Body of pancreas (tissue), 4 donors: Measurements from ENCODE around the gene ILF2. TPM values are rescaled to one million over a fixed set of nuclear protein-coding genes. Genes with fewer than 3 reads are reported as not detected.
A peak's percentile ranks its signal among the peaks of the same experiment; 100 is the strongest.

Experiments used
- ATAC-seq: fragments of 150-250 bp; one replicate; pipeline ENCODE4 v1.9.1; 2016
- DNase-seq, 4 donors: peaks; one replicate each; pipeline ENCODE4 v3.0.0-alpha.2; 2019
- H3K27ac ChIP-seq, 4 donors: fragments of 200-600 bp; sonication (generic); 1 replicate in 3 of 4; 2 replicates in 1 of 4; pipeline versions ENCODE4 v1.5.1 to v1.6.1; 2016 to 2019; ENCODE audit warnings: mild to moderate bottlenecking in 1 of 4, mixed read lengths in 1 of 4, moderate library complexity in 1 of 4
- H3K27me3 ChIP-seq, 2 donors: fragments of 200-600 bp; sonication (generic); one replicate each; pipeline ENCODE4 v1.6.0; 2016; ENCODE audit warnings: mild to moderate bottlenecking in 1 of 2
- H3K36me3 ChIP-seq, 2 donors: fragments of 200-600 bp; sonication (generic); replicated peaks in 1 of 2; 2 replicates each; pipeline ENCODE4 v1.5.1; 2016; ENCODE audit warnings: low read depth in 2 of 2; ENCODE audit not compliant: insufficient read depth in 1 of 2
- H3K4me1 ChIP-seq: fragments of 200-600 bp; sonication (generic); one replicate; pipeline ENCODE4 v1.6.0; 2016
- H3K4me3 ChIP-seq, 2 donors: fragments of 200-600 bp; sonication (generic); 1 replicate in 1 of 2; 2 replicates in 1 of 2; pipeline ENCODE4 v1.5.1; 2016 to 2019
- H3K9me3 ChIP-seq, 3 donors: fragments of 200-600 bp; sonication (generic); 1 replicate in 2 of 3; 2 replicates in 1 of 3; pipeline ENCODE4 v1.5.1; 2016
- POLR2A ChIP-seq, 3 donors: fragments of 450-650 bp; IDR thresholded peaks; one replicate each; pipeline ENCODE4 v1.6.1; 2016; ENCODE audit warnings: antibody characterized with exemption in 3 of 3, mild to moderate bottlenecking in 2 of 3
- WGBS, 2 donors: methylation state at CpG; one replicate each; pipeline ENCODE4 v1.1.5; 2017; 5-methylcytosine and 5-hydroxymethylcytosine counted together
- intact Hi-C: fragments of 100-400 bp; cut with DNase I; formaldehyde crosslinking; loops from one replicate; pipeline ENCODE4 v1.15.1; 2023
- total RNA-seq, 2 donors: library from RNA; depleted of rRNA; stranded (reverse); fragments of >200 nt; gene quantifications; one replicate each; pipeline ENCODE4 v1.1.0, GENCODE V29; 2016
- TF ChIP-seq, protein P1 (sequence below), 7 experiments: fragments of 450-650 bp in 4 of 7; fragments of 200-600 bp in 3 of 7; sonication (generic) in 3 of 7; IDR thresholded peaks; one replicate each; pipeline ENCODE4 v1.5.1; 2016 to 2019; ENCODE audit warnings: antibody characterized with exemption in 7 of 7

The ILF2 gene
- total RNA-seq, 2 donors from 2014 or later = 57.7 to 59.1 TPM

DNA sequence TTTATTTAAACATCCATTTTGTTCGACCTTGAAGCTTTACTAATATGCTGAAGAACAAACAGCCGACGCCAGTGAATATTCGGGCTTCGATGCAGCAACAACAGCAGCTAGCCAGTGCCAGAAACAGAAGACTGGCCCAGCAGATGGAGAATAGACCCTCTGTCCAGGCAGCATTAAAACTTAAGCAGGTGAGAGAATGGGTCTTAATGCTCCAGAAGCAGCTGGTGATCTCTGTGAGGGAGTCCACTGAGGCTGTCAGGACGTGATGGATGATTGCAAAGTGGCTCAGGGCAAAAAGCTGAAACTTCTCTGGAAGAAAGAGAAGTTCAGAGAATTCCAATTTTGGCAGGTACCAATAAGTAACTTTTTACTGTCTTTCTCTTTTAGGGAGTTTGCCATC is 32.5 kb downstream of the ILF2 start:
- no peak for ATAC-seq
- TF ChIP-seq POLR2A (IDR thresholded peaks at IDR 0.05) = no peak
- TF ChIP-seq, protein P1, sequence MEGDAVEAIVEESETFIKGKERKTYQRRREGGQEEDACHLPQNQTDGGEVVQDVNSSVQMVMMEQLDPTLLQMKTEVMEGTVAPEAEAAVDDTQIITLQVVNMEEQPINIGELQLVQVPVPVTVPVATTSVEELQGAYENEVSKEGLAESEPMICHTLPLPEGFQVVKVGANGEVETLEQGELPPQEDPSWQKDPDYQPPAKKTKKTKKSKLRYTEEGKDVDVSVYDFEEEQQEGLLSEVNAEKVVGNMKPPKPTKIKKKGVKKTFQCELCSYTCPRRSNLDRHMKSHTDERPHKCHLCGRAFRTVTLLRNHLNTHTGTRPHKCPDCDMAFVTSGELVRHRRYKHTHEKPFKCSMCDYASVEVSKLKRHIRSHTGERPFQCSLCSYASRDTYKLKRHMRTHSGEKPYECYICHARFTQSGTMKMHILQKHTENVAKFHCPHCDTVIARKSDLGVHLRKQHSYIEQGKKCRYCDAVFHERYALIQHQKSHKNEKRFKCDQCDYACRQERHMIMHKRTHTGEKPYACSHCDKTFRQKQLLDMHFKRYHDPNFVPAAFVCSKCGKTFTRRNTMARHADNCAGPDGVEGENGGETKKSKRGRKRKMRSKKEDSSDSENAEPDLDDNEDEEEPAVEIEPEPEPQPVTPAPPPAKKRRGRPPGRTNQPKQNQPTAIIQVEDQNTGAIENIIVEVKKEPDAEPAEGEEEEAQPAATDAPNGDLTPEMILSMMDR (IDR thresholded peaks at IDR 0.05) = no peak
- H3K9me3 ChIP-seq = no peaks in the 10 kb centered on the region
- intact Hi-C loops = no loop called here
- no peaks in the 10 kb centered on the region for H3K27me3 ChIP-seq
- WGBS, 2 donors = 25 to 29% methylated on average over 6 of the region's 6 CpGs
- peaks cover 9 to 28% of the 10 kb centered on the region in 2 donors for H3K36me3 ChIP-seq
- H3K4me1 ChIP-seq = peaks cover 82% of the 10 kb centered on the region
- peak overlapping the region; percentile 6 to 100 (median 58) for H3K27ac ChIP-seq
- H3K4me3 ChIP-seq = no peak overlapping the region
- DNase-seq = peak in 1 of 4 donors; percentile 35

DNA sequence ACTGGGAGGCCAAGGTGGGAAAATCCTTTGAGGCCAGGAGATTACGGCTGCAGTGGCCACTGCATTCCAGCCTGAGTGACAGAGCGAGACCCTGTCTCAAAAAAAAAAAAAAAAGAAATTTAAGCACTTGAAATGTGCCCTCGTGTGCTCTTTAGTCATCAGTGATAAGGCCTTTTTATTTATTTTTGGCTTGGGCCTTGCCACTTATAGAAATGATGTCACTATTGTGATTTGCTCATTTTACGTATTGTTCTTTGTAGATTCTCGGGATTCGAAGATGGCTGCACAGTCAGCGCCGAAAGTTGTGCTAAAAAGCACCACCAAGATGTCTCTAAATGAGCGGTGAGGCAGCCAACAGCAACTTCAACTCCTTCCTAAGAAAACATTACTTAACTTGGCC is 34.5 kb downstream of the ILF2 start:
- ATAC-seq = no peak
- Histone ChIP-seq H3K27me3 (no peaks in the 10 kb centered on the region), H3K27ac (peak overlapping the region in 3 of 4 donors; percentile 99 to 100 (median 100)), H3K9me3 (no peaks in the 10 kb centered on the region), H3K4me1 (peaks cover 69% of the 10 kb centered on the region), H3K36me3 (peaks cover 9 to 14% of the 10 kb centered on the region in 2 donors), H3K4me3 (no peak overlapping the region)
- TF ChIP-seq, protein P1 (IDR thresholded peaks at IDR 0.05) = no peak
- no peak for TF ChIP-seq POLR2A (IDR thresholded peaks at IDR 0.05)
- no peak for DNase-seq
- intact Hi-C loops = no loop called here
- 86 to 89% methylated on average over 9 of the region's 9 CpGs for WGBS, 2 donors

DNA sequence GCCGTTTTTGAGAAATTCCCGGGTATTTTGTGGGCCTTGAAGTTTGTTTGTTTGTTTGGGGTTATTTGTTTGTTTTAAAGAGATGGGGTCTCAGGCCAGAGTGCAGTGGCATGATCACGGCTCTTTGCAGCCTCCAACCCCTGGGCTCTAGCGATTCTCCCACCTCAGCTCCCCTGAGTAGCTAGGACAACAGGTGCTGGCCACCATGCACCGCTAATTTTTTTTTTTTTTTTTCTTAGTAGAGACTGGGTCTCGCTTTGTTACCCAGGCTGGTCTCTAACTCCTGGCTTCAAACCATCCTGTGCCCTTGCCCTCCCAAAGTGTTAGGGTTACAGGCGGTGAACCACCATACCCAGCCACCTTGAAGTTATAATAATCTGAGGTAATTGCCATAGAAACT is 34.9 kb downstream of the ILF2 start:
- Histone ChIP-seq H3K4me1 (peaks cover 65% of the 10 kb centered on the region), H3K36me3 (peaks cover 9 to 14% of the 10 kb centered on the region in 2 donors), H3K9me3 (no peaks in the 10 kb centered on the region), H3K27me3 (no peaks in the 10 kb centered on the region), H3K27ac (peak overlapping the region in 3 of 4 donors; percentile 99 to 100 (median 100)), H3K4me3 (peak overlapping the region in 1 of 2 donors; percentile 42)
- intact Hi-C loops = no loop called here
- TF ChIP-seq, protein P1 (IDR thresholded peaks at IDR 0.05) = no peak
- no peak for TF ChIP-seq POLR2A (IDR thresholded peaks at IDR 0.05)
- 56 to 80% methylated on average over 7 of the region's 7 CpGs for WGBS, 2 donors
- DNase-seq = no peak
- ATAC-seq = no peak

DNA sequence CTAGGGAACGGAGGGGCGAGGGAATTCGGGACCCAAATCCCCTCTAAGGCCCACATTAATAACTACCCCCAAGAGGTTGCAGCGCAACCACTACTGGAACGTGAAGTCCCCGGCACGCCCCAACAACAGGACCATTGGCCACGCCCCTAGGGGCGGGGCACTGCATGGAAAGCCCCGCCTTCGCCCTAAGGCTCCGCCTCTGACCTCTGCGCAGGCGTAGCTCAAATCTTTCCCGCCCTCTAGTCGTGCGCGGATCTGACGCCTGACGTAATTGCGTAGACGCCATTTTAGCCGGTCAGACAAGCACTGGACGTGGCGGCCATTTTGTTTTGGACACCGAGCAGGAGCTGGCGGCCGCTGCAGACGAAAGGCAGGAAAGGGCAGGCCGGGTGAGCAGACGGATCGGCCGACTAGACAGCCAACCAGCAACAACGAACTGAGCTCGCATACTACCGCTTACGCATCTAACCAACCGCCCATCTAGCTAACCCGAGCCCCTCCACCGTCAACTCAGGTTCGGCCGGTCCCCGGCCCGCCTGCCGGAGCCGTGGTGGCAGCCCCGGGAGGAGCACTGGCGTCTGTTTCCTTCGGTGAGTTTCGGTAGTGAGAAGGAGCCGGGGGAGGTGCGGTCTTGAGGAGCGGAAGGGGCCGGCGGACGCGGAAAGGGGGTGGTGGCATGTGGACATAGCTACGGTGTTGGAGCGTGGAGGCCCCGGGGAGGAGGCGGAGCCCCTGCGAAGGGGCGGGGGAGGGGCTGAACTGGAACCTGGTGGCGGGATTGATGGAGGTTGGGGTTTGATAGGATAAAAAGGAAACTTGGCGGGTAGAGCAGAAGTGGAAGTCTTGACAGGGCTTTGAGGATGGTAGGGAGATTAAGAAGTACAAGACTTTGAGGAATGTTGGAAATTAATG is 36.8 kb downstream of the ILF2 start, which contains the start of gene CHTOP:
TSS of gene CHTOP (plus strand) at position 313 of the 912 bp plus-strand sequence. CDS start 2,523 bp downstream, outside the sequence.
- 1 to 9% methylated on average over 29 to 63 of the region's 65 CpGs for WGBS, 2 donors
- ATAC-seq = peak; percentile 96

More for the DNA sequence above, 36.8 kb downstream of the ILF2 start, which contains the start of gene CHTOP:
- Histone ChIP-seq H3K27me3 (no peaks in the 10 kb centered on the region), H3K27ac (peak within 1 kb of the TSS; percentile 99 to 100 (median 100)), H3K4me3 (peak within 1 kb of the TSS; percentile 42 to 99), H3K4me1 (peaks cover 46% of the 10 kb centered on the region), H3K9me3 (no peaks in the 10 kb centered on the region), H3K36me3 (peaks cover 0 to under 1% of the 10 kb centered on the region in 2 donors)
- intact Hi-C loops = no loop called here
- peak; percentile 98 to 99 (median 99) for DNase-seq
- peak; percentile 75 to 93 (median 93) for TF ChIP-seq POLR2A (IDR thresholded peaks at IDR 0.05)
- TF ChIP-seq, protein P1 (IDR thresholded peaks at IDR 0.05) = peak in 2 of 7 experiments; percentile 13 to 18
